NCI-H82 treated with DMSO at 0.1 percent for 48 hours (cell line): ENCODE measurements around the gene NRF1.

Experiments used
- DNase-seq: peaks from one replicate; lab custom pipeline; 2025; ENCODE audit not compliant: unreplicated experiment; lab: John Stamatoyannopoulos, UW

Gene NRF1

GRCh38 chr7:129798616-129799349, 187.3 kb downstream of the NRF1 start:
- DNase-seq = no peak

GRCh38 chr7:129799350-129799955, 187.9 kb downstream of the NRF1 start:
- no peak for DNase-seq

GRCh38 chr7:129800901-129801300, 189.4 kb downstream of the NRF1 start:
- DNase-seq = no peak

GRCh38 chr7:129801882-129802281, 190.4 kb downstream of the NRF1 start:
- DNase-seq = no peak

- DNase-seq = no peak
Observed at GRCh38 chr7:129803546-129804081, 192.1 kb downstream of the NRF1 start.

- DNase-seq = no peak
Observed at GRCh38 chr7:129804111-129804889, 192.8 kb downstream of the NRF1 start.

GRCh38 chr7:129804890-129805719, 193.6 kb downstream of the NRF1 start:
- no peak for DNase-seq
